Psoas muscle (tissue), 8 donors: Measurements from ENCODE around the gene EEF1A1. TPM values are rescaled to one million over a fixed set of nuclear protein-coding genes. Genes with fewer than 3 reads are reported as not detected.
"Not testable (repeated sequence)": the region's sequence is repeated elsewhere in the genome, so short reads cannot be mapped to it uniquely, and the experiment has no call there.

Source experiments
- ATAC-seq, 4 donors: fragments of 200-7000 bp; cut with Tn5 transposase; one replicate each; pipeline ENCODE4 v1.9.1; 2020; ENCODE audit warnings: moderate library complexity in 3 of 4, mild to moderate bottlenecking in 2 of 4
- DNase-seq, 2 donors: peaks; one replicate each; pipeline ENCODE4 v3.0.0-alpha.2; 2020
- H3K27ac ChIP-seq: fragments of 200-600 bp; one replicate; pipeline ENCODE4 v1.8.0; 2022
- H3K27me3 ChIP-seq, 3 donors: fragments of 200-600 bp in 1 of 3; one replicate each; pipeline versions ENCODE4 v1.6.1 to v1.8.0; 2013 to 2022; ENCODE audit warnings: low read length in 2 of 3, mild to moderate bottlenecking in 2 of 3, moderate library complexity in 1 of 3; ENCODE audit not compliant: insufficient read depth in 3 of 3
- H3K36me3 ChIP-seq, 2 donors: fragments of 200-600 bp in 1 of 2; one replicate each; pipeline versions ENCODE4 v1.6.1 to v1.8.0; 2013 to 2022; ENCODE audit warnings: low read depth in 1 of 2, mild to moderate bottlenecking in 1 of 2, moderate library complexity in 1 of 2; ENCODE audit not compliant: insufficient read depth in 1 of 2
- H3K4me1 ChIP-seq: fragments of 200-600 bp; one replicate; pipeline ENCODE4 v1.8.0; 2022
- H3K4me3 ChIP-seq: fragments of 200-600 bp; one replicate; pipeline ENCODE4 v1.8.0; 2022; ENCODE audit warnings: mild to moderate bottlenecking
- H3K9me3 ChIP-seq: fragments of 200-600 bp; one replicate; pipeline ENCODE4 v1.8.0; 2022
- WGBS, 3 donors: extraction: QIAGEN DNeasy Blood & Tissue Kit; methylation state at CpG; one replicate each; pipeline versions ENCODE4 v1.1.6 to v1.1.7; 2013; 5-methylcytosine and 5-hydroxymethylcytosine counted together
- intact Hi-C, 2 donors: fragments of 100-400 bp; cut with DNase I; formaldehyde crosslinking; loops; one replicate each; pipeline versions ENCODE4 v1.11.0 to v1.14.2; 2022
- polyA plus RNA-seq, 3 donors: library from polyadenylated mRNA; stranded (reverse); fragments of 200-250 nt; gene quantifications; one replicate each; pipeline ENCODE4 v1.2.3, GENCODE V29; 2013
- total RNA-seq, 4 donors: library from RNA; stranded (reverse); fragmentation: NEBNext Ultra II Directional in 2 of 4; extraction: Animal tissue kit (Norgen Biotek cat#: 25700) in 2 of 4; gene quantifications; one replicate each; pipeline versions ENCODE4 v1.2.1 to v1.2.4, GENCODE V29; 2021 to 2023
- TF ChIP-seq, protein P1 (sequence below): fragments of 200-600 bp; IDR thresholded peaks from one replicate; pipeline ENCODE4 v1.8.0; 2022; ENCODE audit warnings: antibody characterized with exemption
- donor health status: healthy with polysubstance abuse.
- donor health status: DM: no; HTN: no; CAD: no; lungs with moderate emphysema.
- donor health status: Bipolar disorder and iron deficiency.
- donor health status: healthy.
- donor health status: DM: yes; HTN: yes; CAD: no.
- donor health status: DM: no; HTN: no; CAD: no.
- donor health status: DM: no; HTN: no; CAD: no.
- donor health status: DM: yes; HTN: yes; CAD: no.

Gene EEF1A1
- total and polyA plus RNA-seq, 7 donors, result 541 to 2,379 (median 851) TPM

- TF ChIP-seq, protein P1, sequence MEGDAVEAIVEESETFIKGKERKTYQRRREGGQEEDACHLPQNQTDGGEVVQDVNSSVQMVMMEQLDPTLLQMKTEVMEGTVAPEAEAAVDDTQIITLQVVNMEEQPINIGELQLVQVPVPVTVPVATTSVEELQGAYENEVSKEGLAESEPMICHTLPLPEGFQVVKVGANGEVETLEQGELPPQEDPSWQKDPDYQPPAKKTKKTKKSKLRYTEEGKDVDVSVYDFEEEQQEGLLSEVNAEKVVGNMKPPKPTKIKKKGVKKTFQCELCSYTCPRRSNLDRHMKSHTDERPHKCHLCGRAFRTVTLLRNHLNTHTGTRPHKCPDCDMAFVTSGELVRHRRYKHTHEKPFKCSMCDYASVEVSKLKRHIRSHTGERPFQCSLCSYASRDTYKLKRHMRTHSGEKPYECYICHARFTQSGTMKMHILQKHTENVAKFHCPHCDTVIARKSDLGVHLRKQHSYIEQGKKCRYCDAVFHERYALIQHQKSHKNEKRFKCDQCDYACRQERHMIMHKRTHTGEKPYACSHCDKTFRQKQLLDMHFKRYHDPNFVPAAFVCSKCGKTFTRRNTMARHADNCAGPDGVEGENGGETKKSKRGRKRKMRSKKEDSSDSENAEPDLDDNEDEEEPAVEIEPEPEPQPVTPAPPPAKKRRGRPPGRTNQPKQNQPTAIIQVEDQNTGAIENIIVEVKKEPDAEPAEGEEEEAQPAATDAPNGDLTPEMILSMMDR, result no peak
- Histone ChIP-seq H3K27me3 (no peaks in the 10 kb centered on the region), H3K4me3 (no peak overlapping the region), H3K27ac (no peak overlapping the region), H3K9me3 (no peaks in the 10 kb centered on the region), H3K36me3 (no peaks in the 10 kb centered on the region), H3K4me1 (no peaks in the 10 kb centered on the region)
- DNase-seq (no peak), ATAC-seq (no peak)
- intact Hi-C loops, result no loop called here
- 70 to 75% (median 73%) methylated on average over 8 of the region's 8 CpGs for WGBS, 3 donors
Observed at GRCh38 chr6:73560182-73560732, 39.4 kb upstream of the EEF1A1 start.

GRCh38 chr6:73559399-73559794 is 38.6 kb upstream of the EEF1A1 start:
- H3K27me3 ChIP-seq, DNase-seq, H3K4me3 ChIP-seq, ATAC-seq, H3K36me3 ChIP-seq, intact Hi-C loops, H3K9me3 ChIP-seq, H3K4me1 ChIP-seq, H3K27ac ChIP-seq: not testable (repeated sequence)
- WGBS, 3 donors, result 96 to 97% (median 96%) methylated on average over 12 of the region's 12 CpGs

DNA sequence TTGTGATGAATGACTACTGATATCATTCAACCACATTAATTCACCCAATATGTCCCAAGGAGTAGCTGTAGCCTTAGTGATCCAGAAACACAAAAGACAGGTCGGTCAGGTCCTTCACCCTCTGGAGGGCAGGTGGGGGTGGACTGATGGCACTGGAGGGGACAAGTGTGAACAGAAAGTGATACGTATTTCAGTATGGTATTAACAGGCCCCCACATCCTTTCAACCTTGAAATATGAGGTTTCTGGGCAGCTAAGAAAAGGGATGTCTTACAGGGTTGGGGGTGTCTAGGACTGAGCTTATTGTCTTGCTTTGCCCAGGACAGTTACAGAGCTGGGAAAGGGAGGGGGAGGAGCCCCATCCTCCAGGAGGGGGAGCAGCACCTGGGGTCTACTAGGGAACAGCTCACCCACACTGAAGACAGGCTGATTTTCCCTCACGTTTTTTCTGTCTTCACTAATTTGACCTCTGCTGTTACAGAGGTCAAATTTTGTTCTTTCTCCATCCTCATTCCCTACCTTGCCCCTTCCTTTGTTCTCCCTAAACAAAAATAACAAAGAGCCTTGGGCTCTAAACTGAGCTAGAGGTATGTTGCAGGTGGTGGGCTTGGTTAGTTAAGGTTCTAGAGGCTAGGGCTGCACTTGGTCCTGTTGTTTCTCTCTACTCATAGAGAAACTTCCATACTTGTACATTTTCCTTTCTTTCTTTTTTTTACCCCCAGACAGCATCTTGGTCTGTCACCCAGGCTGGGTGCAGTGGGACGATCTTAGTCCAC is 38.0 kb upstream of the EEF1A1 start:
- no peaks in the 10 kb centered on the region for H3K27me3 ChIP-seq
- TF ChIP-seq, protein P1, result no peak
- no peak overlapping the region for H3K27ac ChIP-seq
- intact Hi-C loops, result no loop called here
- WGBS, 3 donors, result 79 to 80% (median 80%) methylated on average over 4 of the region's 4 CpGs
- no peak overlapping the region for H3K4me3 ChIP-seq
- DNase-seq (no peak), ATAC-seq (no peak)
- no peaks in the 10 kb centered on the region for H3K9me3 ChIP-seq
- no peaks in the 10 kb centered on the region for H3K4me1 ChIP-seq
- no peaks in the 10 kb centered on the region for H3K36me3 ChIP-seq

DNA sequence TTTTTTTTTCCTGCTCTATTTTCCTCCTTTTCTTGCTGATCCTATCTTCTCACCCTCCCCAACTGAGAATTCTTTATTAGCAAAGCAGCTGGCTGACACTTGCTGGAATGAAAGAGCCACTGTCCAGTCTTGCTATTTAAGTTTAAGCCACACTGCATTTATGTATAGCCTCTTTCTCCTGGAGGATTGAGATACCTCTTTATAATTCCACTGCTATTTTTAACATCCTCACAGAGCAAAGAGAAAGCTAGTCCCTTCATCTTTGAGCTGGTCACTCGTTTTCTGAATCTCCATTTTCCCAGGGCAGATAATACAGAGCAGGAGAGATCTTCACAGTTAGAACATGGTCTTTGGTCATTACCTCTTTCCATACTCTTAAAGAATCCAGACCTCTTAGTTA is 36.0 kb upstream of the EEF1A1 start:
- TF ChIP-seq, protein P1, result no peak

DNA sequence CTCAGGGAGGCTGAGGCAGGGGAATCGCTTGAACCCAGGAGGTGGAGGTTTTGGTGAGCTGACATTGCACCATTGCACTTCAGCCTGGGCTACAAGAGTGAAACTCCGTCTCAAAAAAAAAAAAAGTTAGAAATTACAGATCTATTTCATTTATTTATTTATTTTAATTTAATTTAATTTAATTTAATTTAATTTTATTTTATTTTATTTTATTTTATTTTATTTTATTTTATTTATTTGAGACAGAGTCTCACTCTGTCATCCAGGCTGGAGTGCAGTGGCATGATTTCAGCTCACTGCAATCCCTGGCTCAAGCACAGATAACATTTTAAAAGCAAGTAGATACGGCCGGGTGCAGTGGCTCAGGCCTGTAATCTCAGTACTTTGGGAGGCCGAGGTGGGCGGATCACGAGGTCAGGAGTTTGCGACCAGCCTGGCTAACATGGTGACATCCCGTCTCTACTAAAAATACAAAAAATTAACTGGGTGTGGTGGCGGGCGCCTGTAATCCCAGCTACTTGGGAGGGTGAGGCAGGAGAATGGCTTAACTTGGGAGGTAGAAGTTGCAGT is 34.6 kb upstream of the EEF1A1 start:
- H3K4me3 ChIP-seq, ATAC-seq, H3K27ac ChIP-seq, H3K4me1 ChIP-seq, intact Hi-C loops, H3K27me3 ChIP-seq, H3K9me3 ChIP-seq, DNase-seq, H3K36me3 ChIP-seq: not testable (repeated sequence)
- WGBS, 3 donors, result 87 to 96% (median 95%) methylated on average over 11 of the region's 11 CpGs

More for the DNA sequence above, 36.0 kb upstream of the EEF1A1 start:
- Histone ChIP-seq H3K27me3 (no peaks in the 10 kb centered on the region), H3K9me3 (no peaks in the 10 kb centered on the region), H3K27ac (no peak overlapping the region), H3K4me3 (no peak overlapping the region), H3K36me3 (no peaks in the 10 kb centered on the region), H3K4me1 (no peaks in the 10 kb centered on the region)
- DNase-seq (no peak), ATAC-seq (no peak)
- intact Hi-C loops, result no loop called here
- WGBS, 3 donors, result 27 to 56% (median 51%) methylated on average over 1 of the region's 1 CpG

GRCh38 chr6:73551115-73551514 is 30.3 kb upstream of the EEF1A1 start:
- H3K4me3 ChIP-seq, H3K4me1 ChIP-seq, ATAC-seq, intact Hi-C loops, H3K9me3 ChIP-seq, H3K36me3 ChIP-seq, DNase-seq, H3K27ac ChIP-seq, H3K27me3 ChIP-seq: not testable (repeated sequence)
- WGBS, 3 donors, result 92 to 96% (median 94%) methylated on average over 4 of the region's 4 CpGs
